ENCODE measurements around the gene NPR3. TPM values are rescaled to one million over a fixed set of nuclear protein-coding genes. Genes with fewer than 3 reads are reported as not detected.

The NPR3 gene
- total RNA-seq, 4 donors from 2014 or later: 0.81 to 4.9 (median 1.3) TPM

- H3K4me1 ChIP-seq: peaks cover 0 to 9% (median 0%) of the 10 kb centered on the region in 3 donors
- no peaks in the 10 kb centered on the region for H3K36me3 ChIP-seq
- ATAC-seq: no peak
- H3K9me3 ChIP-seq: no peaks in the 10 kb centered on the region
- no peaks in the 10 kb centered on the region for H3K27me3 ChIP-seq
- WGBS, 2 donors (ENCODE audit: low coverage in 1 of 2): 57% methylated on average over 2 of the region's 2 CpGs; no CpG with 5 or more reads in 1 of the 2 donors
- no peak overlapping the region for H3K4me3 ChIP-seq
- TF ChIP-seq EP300 (IDR thresholded peaks at IDR 0.05) (no peak), POLR2AphosphoS5 (IDR thresholded peaks at IDR 0.05) (no peak), POLR2A (IDR thresholded peaks at IDR 0.05) (no peak)
- TF ChIP-seq, protein P1, sequence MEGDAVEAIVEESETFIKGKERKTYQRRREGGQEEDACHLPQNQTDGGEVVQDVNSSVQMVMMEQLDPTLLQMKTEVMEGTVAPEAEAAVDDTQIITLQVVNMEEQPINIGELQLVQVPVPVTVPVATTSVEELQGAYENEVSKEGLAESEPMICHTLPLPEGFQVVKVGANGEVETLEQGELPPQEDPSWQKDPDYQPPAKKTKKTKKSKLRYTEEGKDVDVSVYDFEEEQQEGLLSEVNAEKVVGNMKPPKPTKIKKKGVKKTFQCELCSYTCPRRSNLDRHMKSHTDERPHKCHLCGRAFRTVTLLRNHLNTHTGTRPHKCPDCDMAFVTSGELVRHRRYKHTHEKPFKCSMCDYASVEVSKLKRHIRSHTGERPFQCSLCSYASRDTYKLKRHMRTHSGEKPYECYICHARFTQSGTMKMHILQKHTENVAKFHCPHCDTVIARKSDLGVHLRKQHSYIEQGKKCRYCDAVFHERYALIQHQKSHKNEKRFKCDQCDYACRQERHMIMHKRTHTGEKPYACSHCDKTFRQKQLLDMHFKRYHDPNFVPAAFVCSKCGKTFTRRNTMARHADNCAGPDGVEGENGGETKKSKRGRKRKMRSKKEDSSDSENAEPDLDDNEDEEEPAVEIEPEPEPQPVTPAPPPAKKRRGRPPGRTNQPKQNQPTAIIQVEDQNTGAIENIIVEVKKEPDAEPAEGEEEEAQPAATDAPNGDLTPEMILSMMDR (IDR thresholded peaks at IDR 0.05): no peak
- no peak overlapping the region for H3K27ac ChIP-seq
Observed at GRCh38 chr5:32810804-32811203, 99.7 kb downstream of the NPR3 start.

- no peak overlapping the region for H3K4me3 ChIP-seq
- peaks cover 0 to 9% (median 0%) of the 10 kb centered on the region in 3 donors for H3K4me1 ChIP-seq
- ATAC-seq: no peak
- 92 to 100% methylated on average over 3 to 5 of the region's 5 CpGs for WGBS, 2 donors (ENCODE audit: low coverage in 1 of 2)
- H3K9me3 ChIP-seq: no peaks in the 10 kb centered on the region
- H3K36me3 ChIP-seq: no peaks in the 10 kb centered on the region
- H3K27ac ChIP-seq: no peak overlapping the region
- no peaks in the 10 kb centered on the region for H3K27me3 ChIP-seq
- no peak for TF ChIP-seq POLR2AphosphoS5 (IDR thresholded peaks at IDR 0.05)
Observed at GRCh38 chr5:32812399-32812798, 101.3 kb downstream of the NPR3 start.

DNA sequence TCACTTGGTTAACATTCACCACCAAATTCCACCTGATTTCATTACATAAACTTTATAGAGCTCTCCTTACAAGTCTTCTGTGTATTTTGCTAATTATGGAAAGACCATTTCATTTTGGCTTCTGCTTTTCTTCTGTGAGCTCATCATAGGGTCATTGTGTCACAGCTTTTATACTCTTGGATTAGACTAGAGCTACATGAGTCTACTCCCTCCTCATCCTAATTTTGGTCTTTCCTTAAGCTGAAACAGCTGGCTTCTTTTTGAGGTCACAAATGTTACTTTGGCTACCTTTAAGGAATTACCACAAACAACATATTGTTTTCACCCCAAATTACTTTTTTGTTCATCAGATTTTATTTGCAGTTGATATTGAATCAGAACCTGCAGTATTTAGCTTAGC lies 103.0 kb downstream of the NPR3 start:
- Histone ChIP-seq H3K27ac (no peak overlapping the region), H3K9me3 (no peaks in the 10 kb centered on the region)

DNA sequence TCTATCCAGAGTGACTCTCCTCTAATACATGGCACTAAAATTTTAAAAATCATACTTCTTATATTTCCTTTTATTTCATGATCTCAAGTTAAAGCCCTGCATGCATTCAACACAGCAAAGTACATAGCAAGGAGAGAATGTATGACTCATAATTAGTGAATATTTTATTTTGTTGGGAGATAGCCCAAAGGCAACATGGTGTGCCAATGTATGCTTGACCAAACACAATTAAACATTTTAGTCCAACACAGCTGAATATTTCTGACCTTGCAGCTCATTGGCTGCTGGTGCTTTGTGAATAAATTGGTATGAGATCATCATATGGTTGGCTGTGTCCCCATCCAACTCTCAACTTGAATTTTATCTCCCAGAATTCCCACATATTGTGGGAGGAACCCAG lies 103.5 kb downstream of the NPR3 start:
- H3K9me3 ChIP-seq: no peaks in the 10 kb centered on the region
- ATAC-seq: no peak
- H3K27me3 ChIP-seq: no peaks in the 10 kb centered on the region
- TF ChIP-seq POLR2AphosphoS5 (IDR thresholded peaks at IDR 0.05): no peak
- TF ChIP-seq, protein P1 (IDR thresholded peaks at IDR 0.05): no peak
- TF ChIP-seq EP300 (IDR thresholded peaks at IDR 0.05): no peak
- TF ChIP-seq POLR2A (IDR thresholded peaks at IDR 0.05): no peak
- no peaks in the 10 kb centered on the region for H3K36me3 ChIP-seq
- H3K27ac ChIP-seq: no peak overlapping the region
- peaks cover 0 to 9% (median 0%) of the 10 kb centered on the region in 3 donors for H3K4me1 ChIP-seq
- no peak overlapping the region for H3K4me3 ChIP-seq

More for the DNA sequence above, 103.0 kb downstream of the NPR3 start:
- no peak for ATAC-seq
- Histone ChIP-seq H3K27me3 (no peaks in the 10 kb centered on the region), H3K36me3 (no peaks in the 10 kb centered on the region), H3K4me1 (peaks cover 0 to 9% (median 0%) of the 10 kb centered on the region in 3 donors), H3K4me3 (no peak overlapping the region)
- TF ChIP-seq, protein P1 (IDR thresholded peaks at IDR 0.05): no peak

GRCh38 chr5:32827981-32828380 lies 116.9 kb downstream of the NPR3 start:
- 60% methylated on average over 1 of the region's 1 CpG; no CpG with 5 or more reads in 1 of the 2 donors for WGBS, 2 donors (ENCODE audit: low coverage in 1 of 2)
- Histone ChIP-seq H3K36me3 (no peaks in the 10 kb centered on the region), H3K27me3 (no peaks in the 10 kb centered on the region), H3K9me3 (no peaks in the 10 kb centered on the region), H3K4me1 (no peaks in the 10 kb centered on the region), H3K27ac (no peak overlapping the region), H3K4me3 (no peak overlapping the region)
- ATAC-seq: no peak
- no peak for TF ChIP-seq POLR2A (IDR thresholded peaks at IDR 0.05)
- TF ChIP-seq POLR2AphosphoS5 (IDR thresholded peaks at IDR 0.05): no peak
- no peak for TF ChIP-seq EP300 (IDR thresholded peaks at IDR 0.05)
- TF ChIP-seq, protein P1 (IDR thresholded peaks at IDR 0.05): no peak

DNA sequence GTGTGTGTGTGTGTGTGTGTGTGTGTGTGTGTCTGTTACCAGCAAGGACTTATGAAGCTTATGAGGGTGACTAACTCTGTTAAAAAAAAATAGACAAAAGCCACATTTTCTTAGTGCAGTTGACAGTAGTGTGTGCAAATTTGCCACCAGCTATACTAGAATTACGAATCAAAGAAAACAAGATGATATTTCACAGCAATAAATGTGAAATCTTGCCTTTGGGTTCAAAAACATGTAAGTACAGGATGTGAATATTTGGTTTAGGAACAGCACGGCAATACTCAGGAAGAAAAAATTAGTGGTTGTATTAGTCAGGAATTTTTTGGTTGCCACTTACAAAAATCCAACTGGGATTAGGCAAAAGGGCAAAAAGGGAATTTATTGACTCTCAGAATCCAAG lies 117.4 kb downstream of the NPR3 start:
- H3K36me3 ChIP-seq: no peaks in the 10 kb centered on the region
- TF ChIP-seq, protein P1 (IDR thresholded peaks at IDR 0.05): no peak
- TF ChIP-seq POLR2AphosphoS5 (IDR thresholded peaks at IDR 0.05) (no peak), POLR2A (IDR thresholded peaks at IDR 0.05) (no peak), EP300 (IDR thresholded peaks at IDR 0.05) (no peak)
- no peaks in the 10 kb centered on the region for H3K9me3 ChIP-seq
- no peak overlapping the region for H3K4me3 ChIP-seq
- no peak overlapping the region for H3K27ac ChIP-seq
- H3K27me3 ChIP-seq: no peaks in the 10 kb centered on the region
- WGBS, 2 donors (ENCODE audit: low coverage in 1 of 2): 71 to 83% methylated on average over 1 to 2 of the region's 2 CpGs
- ATAC-seq: no peak
- H3K4me1 ChIP-seq: no peaks in the 10 kb centered on the region
